HUDEP-2 (cell line): Measurements from ENCODE around the gene LRRC45.

Experiments used
- DNase-seq, 76 experiments: peaks; one replicate each; lab custom pipeline; 2025; ENCODE audit not compliant: unreplicated experiment in 76 of 76; lab: John Stamatoyannopoulos, UW

LRRC45 gene

GRCh38 chr17:81993729-81994592, 29.1 kb upstream of the LRRC45 start:
- no peak for DNase-seq

DNA sequence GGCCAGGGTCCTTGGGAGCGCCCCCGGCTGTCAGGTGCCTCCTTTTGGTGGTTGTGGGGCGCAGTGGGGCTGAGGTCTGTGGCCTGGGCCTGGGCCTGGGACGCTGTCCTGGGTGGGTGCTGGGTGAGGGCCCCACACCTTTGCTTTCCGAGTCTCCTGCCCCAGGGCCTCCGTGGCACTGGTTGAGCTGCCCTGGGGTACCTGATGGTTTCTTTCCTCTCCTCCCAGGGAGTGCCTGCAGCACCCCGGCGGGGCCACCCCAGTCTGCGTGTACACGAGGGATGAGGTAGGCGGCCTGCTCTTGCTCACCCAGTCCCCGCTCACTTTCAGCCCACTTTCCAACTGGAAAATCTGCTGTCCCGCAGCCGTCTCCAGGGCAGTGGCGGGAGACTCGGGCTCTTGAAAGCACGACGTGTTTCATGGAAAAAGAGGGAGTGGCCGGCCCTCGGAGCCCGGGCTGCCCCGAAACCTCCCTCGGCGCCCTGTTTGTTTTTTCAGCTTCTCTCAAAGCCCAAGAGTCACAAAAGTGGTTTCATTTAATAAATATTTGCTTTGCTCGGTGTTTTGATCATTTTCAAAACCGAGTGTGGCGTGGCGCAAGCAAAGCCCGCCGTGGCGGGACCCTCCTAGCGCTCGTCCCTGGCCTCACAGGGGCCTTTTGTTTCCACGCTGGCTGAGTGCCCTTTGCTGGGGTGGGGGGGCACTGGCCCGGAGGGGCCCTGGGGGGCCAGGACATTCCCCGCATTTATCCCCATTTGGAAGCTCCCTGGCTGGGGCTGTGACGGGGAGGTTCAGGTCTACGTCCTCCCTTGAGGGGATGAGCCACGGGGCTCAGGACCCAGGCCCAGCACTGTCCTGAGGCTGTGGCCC, 28.3 kb upstream of the LRRC45 start:
- DNase-seq: no peak

DNA sequence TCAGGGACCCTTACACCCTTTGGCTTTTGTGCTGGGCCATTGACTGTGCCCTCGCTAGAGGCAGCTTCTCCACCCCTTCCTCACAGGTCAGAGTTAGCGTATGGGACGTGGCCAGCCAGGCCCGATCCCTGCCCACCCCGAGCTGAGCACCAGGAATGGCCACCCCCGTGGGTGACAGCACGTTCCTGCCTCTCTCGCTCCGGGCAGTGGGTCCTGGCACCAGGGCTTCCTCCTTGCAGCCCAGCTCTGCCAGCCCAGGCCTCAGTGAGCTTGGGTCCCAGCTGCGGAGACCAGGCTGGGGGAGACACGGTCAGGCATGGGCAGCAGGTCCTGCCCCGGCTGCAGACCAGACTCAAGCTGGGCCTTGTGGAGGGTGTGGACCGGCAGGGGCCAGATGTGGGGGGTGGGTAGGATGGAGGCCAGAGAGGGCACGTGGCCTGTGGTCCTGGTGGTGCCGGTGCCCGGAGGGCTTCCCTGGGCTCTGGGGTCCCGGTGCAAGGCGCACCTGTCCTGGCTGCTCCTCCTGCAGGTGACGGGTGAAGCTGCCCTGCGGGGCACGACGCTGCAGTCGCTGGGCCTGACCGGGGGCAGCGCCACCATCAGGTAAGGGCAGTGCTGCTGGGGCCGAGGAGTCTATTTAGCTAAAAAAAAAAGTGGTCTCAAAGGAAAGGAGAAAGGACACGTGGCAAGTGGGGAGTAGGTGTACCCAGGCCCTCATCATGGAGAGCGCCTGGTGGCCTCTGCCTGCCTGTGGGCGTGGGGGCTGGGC, 27.5 kb upstream of the LRRC45 start:
- DNase-seq: no peak

GRCh38 chr17:81996232-81996756, 26.8 kb upstream of the LRRC45 start:
- no peak for DNase-seq

DNA sequence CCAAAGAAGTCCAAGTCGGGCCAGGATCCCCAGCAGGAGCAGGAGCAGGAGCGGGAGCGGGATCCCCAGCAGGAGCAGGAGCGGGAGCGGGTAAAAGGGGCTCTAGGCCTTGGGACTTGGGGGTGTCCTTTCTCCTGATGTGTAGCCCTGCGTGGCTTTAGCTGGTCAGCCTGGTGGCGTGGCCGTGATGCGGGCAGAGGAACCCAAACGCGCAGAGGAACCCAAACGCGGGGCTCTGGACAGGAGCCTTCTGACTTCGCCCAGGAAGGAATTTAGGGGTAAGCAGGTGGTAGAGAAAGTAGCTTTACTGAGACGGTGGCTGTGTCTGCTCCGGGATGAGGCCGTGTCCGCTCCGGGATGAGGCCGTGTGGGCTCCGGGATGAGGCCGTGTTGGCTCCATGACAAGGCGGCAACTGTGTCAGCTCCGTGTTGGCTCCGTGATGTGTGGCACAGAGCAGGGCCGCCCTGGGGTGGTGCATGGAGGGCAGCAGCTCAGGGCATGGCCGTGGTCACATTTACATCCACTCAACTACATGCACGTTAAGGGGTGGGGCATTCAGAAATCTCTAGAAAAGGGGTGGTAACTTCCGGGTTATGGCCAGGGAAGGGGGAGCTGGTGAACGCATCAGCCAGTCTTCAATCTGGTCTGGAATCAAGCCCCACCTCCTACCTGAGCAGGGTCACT, 26.2 kb upstream of the LRRC45 start:
- DNase-seq: no peak

GRCh38 chr17:81998212-81998611, 24.9 kb upstream of the LRRC45 start:
- DNase-seq: no peak

DNA sequence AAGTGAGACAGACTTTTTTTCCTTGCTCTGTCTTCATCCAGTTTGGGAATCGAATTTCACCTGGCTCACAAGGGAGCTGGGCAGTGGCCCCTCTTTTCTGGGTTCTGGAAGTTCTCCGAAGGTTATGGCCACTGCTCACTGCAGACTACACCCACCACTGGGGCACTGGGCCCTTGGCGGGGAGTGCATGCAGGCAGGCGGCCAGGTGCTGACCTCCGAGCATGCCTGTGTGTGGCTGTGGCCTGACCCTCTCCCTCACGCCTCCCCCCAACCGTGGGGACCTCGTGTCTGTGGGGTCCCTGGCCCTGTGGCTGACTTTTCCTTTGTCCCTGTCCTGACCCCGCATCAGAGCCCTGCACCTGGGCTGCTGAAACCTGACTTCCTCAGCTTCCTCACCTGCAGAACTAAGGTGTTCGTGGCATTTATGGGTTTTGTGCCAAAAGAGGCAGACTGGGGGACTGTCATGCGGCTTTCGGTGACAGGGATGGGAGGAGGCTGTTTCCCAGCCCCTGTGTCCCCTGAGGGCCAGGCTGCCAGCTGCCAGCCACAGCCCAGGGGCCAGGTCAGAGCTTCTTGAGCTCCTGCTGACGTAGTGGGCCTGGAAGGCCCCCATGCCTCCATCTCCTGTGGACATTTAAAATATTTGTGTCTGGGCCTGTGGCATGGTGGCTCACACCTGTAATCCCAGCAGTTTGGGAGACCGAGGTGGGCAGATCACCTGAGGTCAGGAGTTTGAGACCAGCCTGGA, 24.2 kb upstream of the LRRC45 start:
- no peak for DNase-seq

DNA sequence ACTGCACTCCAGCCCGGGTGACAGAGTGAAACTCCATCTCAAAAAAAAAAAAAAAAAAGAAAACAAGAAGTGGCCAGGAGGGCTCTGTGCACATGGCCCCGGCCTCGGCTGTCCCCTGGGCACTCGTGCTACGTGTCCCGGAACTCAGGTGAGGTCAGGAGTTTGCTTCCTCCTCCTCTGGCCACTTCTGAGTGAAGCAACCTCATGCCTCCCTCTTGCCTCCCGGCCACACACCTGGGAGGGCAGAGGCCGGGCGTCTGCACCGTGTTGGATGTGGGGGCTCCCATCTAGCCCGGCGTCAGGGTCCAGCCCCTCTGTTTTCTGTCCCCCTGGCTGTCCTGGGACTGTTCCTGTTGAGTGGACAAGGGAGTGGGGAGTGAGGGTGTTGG, 23.5 kb upstream of the LRRC45 start:
- no peak for DNase-seq

DNA sequence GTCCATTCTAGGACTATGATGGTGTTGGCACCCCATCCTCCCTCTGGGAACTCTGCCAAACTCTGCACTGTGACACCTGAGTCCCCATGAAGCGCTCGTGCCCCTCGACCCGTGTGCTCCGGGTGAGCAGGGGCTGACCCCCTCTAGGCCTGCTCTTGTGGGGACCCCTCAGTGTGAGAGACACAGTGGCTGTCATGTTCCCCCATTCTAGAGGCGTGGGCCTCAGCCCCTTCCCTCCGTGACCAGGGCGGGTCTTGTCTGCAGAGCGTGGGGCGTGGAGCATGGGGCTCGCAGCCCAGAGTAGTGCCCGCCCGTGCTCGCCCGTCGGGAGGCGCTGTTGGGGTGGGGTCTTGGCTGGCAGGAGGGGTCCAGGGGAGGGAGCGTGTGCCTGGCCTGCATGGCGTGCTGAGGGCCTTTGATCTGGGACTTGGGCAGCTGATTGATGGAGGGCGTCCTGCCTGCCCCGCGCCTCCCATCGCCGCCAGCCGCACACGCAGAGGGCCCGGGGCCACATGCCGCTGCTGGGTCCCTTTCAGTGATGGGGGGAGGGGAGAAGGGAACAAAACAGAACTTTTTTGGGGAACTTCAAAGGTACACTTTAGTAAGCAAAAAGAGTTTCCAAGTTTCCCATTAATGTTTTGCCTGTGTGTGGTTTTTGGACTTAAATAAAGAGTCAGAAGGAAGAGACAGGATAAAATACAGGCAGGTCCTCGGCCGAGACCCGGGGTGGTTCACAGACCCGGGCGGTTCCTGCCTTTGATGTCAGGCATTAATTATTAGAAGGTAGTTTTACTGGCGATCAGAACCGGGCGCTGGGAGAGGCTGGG, 22.9 kb upstream of the LRRC45 start:
- DNase-seq: no peak

- no peak for DNase-seq
Observed at GRCh38 chr17:82000803-82001570, 22.1 kb upstream of the LRRC45 start.

- no peak for DNase-seq
Observed at GRCh38 chr17:82001571-82002056, 21.5 kb upstream of the LRRC45 start.

GRCh38 chr17:82003411-82004381, 19.4 kb upstream of the LRRC45 start:
- no peak for DNase-seq

DNA sequence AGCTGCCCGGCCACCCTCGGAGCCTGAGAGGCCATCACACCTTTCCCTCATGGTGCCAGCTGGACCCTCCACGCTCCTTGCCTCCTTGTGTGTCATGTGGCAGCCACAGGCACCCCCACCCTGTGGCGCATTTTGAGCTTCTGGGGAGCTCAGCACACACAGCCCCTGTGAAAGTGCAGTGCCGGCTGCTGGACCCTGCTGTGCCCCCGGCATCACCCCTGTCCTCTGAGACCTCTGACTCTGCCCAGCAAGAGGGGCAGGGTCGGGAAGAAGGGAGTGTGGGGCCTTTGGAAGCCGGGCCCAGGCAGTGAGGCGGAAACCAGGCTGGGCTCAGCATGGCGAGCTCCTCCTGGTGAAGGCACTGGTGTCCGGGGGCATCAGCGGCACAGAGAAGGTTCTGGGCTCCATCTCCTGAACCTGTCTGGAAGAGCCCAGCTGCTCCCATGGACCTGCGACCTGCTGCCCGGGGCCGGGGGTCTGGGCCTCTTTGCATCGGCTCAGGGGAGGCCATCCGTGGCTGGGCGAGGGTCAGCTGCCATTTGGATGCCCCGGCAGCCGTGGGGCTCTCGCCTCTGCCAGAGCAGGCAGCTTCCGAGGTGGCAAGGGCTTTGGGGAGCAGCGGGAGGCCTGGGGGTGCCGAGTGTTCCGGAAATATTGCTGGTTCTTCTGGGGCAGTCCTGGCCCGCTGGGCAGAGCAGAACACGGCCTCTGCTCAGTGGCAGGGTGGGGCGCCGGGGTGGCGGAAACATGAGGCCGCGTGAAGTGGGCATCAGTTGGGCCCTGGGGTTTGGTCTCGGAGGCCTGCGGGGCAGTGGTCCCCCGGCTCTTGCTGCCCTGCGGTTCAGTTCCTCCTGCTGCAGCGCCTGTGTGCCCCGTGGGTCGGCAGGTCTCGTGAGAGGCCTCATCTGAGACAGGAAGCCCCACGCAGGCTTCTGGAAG, 18.3 kb upstream of the LRRC45 start:
- no peak for DNase-seq

GRCh38 chr17:82005701-82006348, 17.3 kb upstream of the LRRC45 start:
- no peak for DNase-seq
